PC-9 (cell line): ENCODE measurements around the gene ATP10B. TPM values are rescaled to one million over a fixed set of nuclear protein-coding genes. Genes with fewer than 3 reads are reported as not detected.

ENCODE experiments used
- BruUV-seq: library from RNA; stranded (reverse); fragments of 400-500 nt; replicated peaks from 2 replicates; lab custom pipeline; 2021; lab: Mats Ljungman, UMichigan
- CTCF ChIA-PET: fragments of 300-600 bp; sonication (Branson Sonifier 250); formaldehyde crosslinking; loops from one replicate; lab custom pipeline; 2022; ENCODE audit warnings: antibody characterized with exemption; lab: Charles Lee
- POLR2A ChIA-PET: fragments of 300-600 bp; sonication (Branson Sonifier 250); formaldehyde crosslinking; loops from one replicate; lab custom pipeline; 2022; ENCODE audit warnings: antibody characterized with exemption; ENCODE audit not compliant: unreplicated experiment; lab: Charles Lee
- DNase-seq, 2 experiments: peaks; one replicate each; pipeline versions ENCODE4 v3.0.0 to v3.0.0-alpha.2; 2015 to 2022; ENCODE audit warnings: mixed read lengths in 1 of 2
- H2AFZ ChIP-seq: fragments of 200-600 bp; sonication (generic); 2 replicates; pipeline ENCODE4 v1.8.1; 2017; ENCODE audit warnings: antibody characterized with exemption
- H3F3A ChIP-seq: fragments of 200-600 bp; sonication (generic); 2 replicates; pipeline ENCODE4 v1.8.1; 2017; ENCODE audit warnings: antibody characterized with exemption, mild to moderate bottlenecking, low read depth; ENCODE audit not compliant: insufficient read depth
- H3K27ac ChIP-seq: fragments of 200-600 bp; sonication (generic); 2 replicates; pipeline ENCODE4 v1.6.1; 2016; ENCODE audit warnings: mixed run types
- H3K27me3 ChIP-seq: fragments of 200-600 bp; sonication (generic); 2 replicates; pipeline ENCODE4 v1.6.1; 2016; ENCODE audit warnings: low read depth, mixed run types; ENCODE audit not compliant: insufficient read depth
- H3K36me3 ChIP-seq: fragments of 200-600 bp; sonication (generic); 2 replicates; pipeline ENCODE4 v1.6.1; 2016; ENCODE audit warnings: low read depth, mixed run types
- H3K4me1 ChIP-seq: fragments of 200-600 bp; sonication (generic); replicated peaks from 2 replicates; pipeline ENCODE4 v1.6.1; 2016; ENCODE audit warnings: mixed run types; ENCODE audit not compliant: insufficient read depth
- H3K4me2 ChIP-seq: fragments of 200-600 bp; sonication (generic); 2 replicates; pipeline ENCODE4 v1.6.1; 2017; ENCODE audit warnings: mixed run types
- H3K4me3 ChIP-seq: fragments of 200-600 bp; sonication (generic); 2 replicates; pipeline ENCODE4 v1.6.1; 2016; ENCODE audit warnings: mixed run types
- H3K79me2 ChIP-seq: fragments of 200-600 bp; sonication (generic); 2 replicates; pipeline ENCODE4 v1.6.1; 2017; ENCODE audit warnings: low read depth, mixed run types
- H3K9me2 ChIP-seq: fragments of 200-600 bp; sonication (generic); 2 replicates; pipeline ENCODE4 v1.8.1; 2017; ENCODE audit warnings: mild to moderate bottlenecking; ENCODE audit not compliant: insufficient read depth
- H3K9me3 ChIP-seq: fragments of 200-600 bp; sonication (generic); 2 replicates; pipeline ENCODE4 v1.8.1; 2016; ENCODE audit warnings: low read depth; ENCODE audit not compliant: insufficient read depth
- H4K20me1 ChIP-seq: fragments of 200-600 bp; sonication (generic); 2 replicates; pipeline ENCODE4 v1.8.1; 2017; ENCODE audit not compliant: insufficient read depth
- CTCF ChIP-seq: fragments of 200-600 bp; sonication (generic); conservative IDR thresholded peaks from 2 replicates; pipeline ENCODE4 v1.6.1; 2017; ENCODE audit warnings: mixed run types, antibody characterized with exemption, mild to moderate bottlenecking, moderate library complexity
- EZH2 ChIP-seq: fragments of 200-600 bp; sonication (generic); IDR thresholded peaks from 2 replicates; pipeline ENCODE4 v1.8.0; 2017; ENCODE audit warnings: antibody characterized with exemption, low read depth
- intact Hi-C: fragments of 100-400 bp; cut with micrococcal nuclease; formaldehyde crosslinking; loops from one replicate; pipeline ENCODE4 v1.10.0; 2022; ENCODE audit not compliant: unreplicated experiment
- total RNA-seq: library from RNA; stranded (reverse); gene quantifications from 2 replicates; pipeline ENCODE4 v1.2.3, GENCODE V29; 2021

Gene ATP10B
- total RNA-seq, 1 experiment from 2014 or later: not detected

GRCh38 chr5:160742446-160742845 lies 109.6 kb downstream of the ATP10B start:
- CTCF ChIA-PET: no interaction called here
- POLR2A ChIA-PET: no interaction called here
- intact Hi-C loops: no loop called here
- Histone ChIP-seq H3K4me2 (no peak overlapping the region), H2AFZ (no peak overlapping the region), H3K27ac (no peak overlapping the region), H3K79me2 (no peaks in the 10 kb centered on the region), H3K4me3 (no peak overlapping the region), H3K9me2 (no peaks in the 10 kb centered on the region), H3K27me3 (peaks cover 4% of the 10 kb centered on the region; the same call in 1 of the 2 replicates), H3K36me3 (no peaks in the 10 kb centered on the region), H3K4me1 (no peaks in the 10 kb centered on the region), H3F3A (no peaks in the 10 kb centered on the region), H3K9me3 (no peaks in the 10 kb centered on the region), H4K20me1 (no peaks in the 10 kb centered on the region)
- BruUV-seq: no TSS peak
- no peak for DNase-seq
- TF ChIP-seq CTCF: no peak
- no peak for TF ChIP-seq EZH2

GRCh38 chr5:160727296-160727997 lies 124.6 kb downstream of the ATP10B start:
- ChIA-PET CTCF (interaction anchor here (0.7 kb wide), 1 partner anchor 28 kb away, joined by 3 read pairs; no protein-coding TSS in a partner anchor), POLR2A (no interaction called here)
- no peak overlapping the region for H3K4me2 ChIP-seq
- H3K4me1 ChIP-seq: no peaks in the 10 kb centered on the region
- H3K27me3 ChIP-seq: 0 out of 2 replicates have a peak, but pooled peaks cover 15% of the 10 kb centered on the region
- no peak overlapping the region for H3K27ac ChIP-seq
- H3K4me3 ChIP-seq: no peak overlapping the region
- no peak for DNase-seq
- no peaks in the 10 kb centered on the region for H4K20me1 ChIP-seq
- H3K36me3 ChIP-seq: no peaks in the 10 kb centered on the region
- no peak overlapping the region for H2AFZ ChIP-seq
- intact Hi-C loops: no loop called here
- no TSS peak for BruUV-seq
- H3K79me2 ChIP-seq: no peaks in the 10 kb centered on the region
- H3F3A ChIP-seq: no peaks in the 10 kb centered on the region
- H3K9me2 ChIP-seq: no peaks in the 10 kb centered on the region
- no peaks in the 10 kb centered on the region for H3K9me3 ChIP-seq
- no peak for TF ChIP-seq CTCF
- no peak for TF ChIP-seq EZH2

GRCh38 chr5:160726721-160727120 lies 125.3 kb downstream of the ATP10B start:
- H3K4me1 ChIP-seq: no peaks in the 10 kb centered on the region
- no peaks in the 10 kb centered on the region for H3K9me2 ChIP-seq
- H3K4me2 ChIP-seq: no peak overlapping the region
- H4K20me1 ChIP-seq: no peaks in the 10 kb centered on the region
- H3K36me3 ChIP-seq: no peaks in the 10 kb centered on the region
- no peak for DNase-seq
- intact Hi-C loops: no loop called here
- H2AFZ ChIP-seq: no peak overlapping the region
- no TSS peak for BruUV-seq
- no peaks in the 10 kb centered on the region for H3K79me2 ChIP-seq
- ChIA-PET CTCF (interaction anchor here (0.6 kb wide), 1 partner anchor 190 kb away, joined by 3 read pairs; no protein-coding TSS in a partner anchor), POLR2A (interaction anchor here (0.5 kb wide), 1 partner anchor 120 kb away, joined by 4 read pairs; no protein-coding TSS in a partner anchor)
- TF ChIP-seq EZH2 (no peak), CTCF (no peak)
- H3K4me3 ChIP-seq: no peak overlapping the region
- 0 out of 2 replicates have a peak, but pooled peaks cover 15% of the 10 kb centered on the region for H3K27me3 ChIP-seq
- no peak overlapping the region for H3K27ac ChIP-seq
- no peaks in the 10 kb centered on the region for H3F3A ChIP-seq
- no peaks in the 10 kb centered on the region for H3K9me3 ChIP-seq
